H9 (cell line): ENCODE data around the gene DRD4. TPM values are rescaled to one million over a fixed set of nuclear protein-coding genes. Genes with fewer than 3 reads are reported as not detected.

Experiments
- DNase-seq: peaks from one replicate; pipeline ENCODE4 v3.0.0-alpha.2; 2017
- H2AFZ ChIP-seq: one replicate; pipeline ENCODE4 v1.6.1; 2013; ENCODE audit warnings: mild to moderate bottlenecking, low read length, control low read depth, moderate library complexity
- H2AK5ac ChIP-seq: 2 replicates; pipeline ENCODE4 v1.6.1; 2013; ENCODE audit warnings: low read length, control low read depth, mixed read lengths; ENCODE audit not compliant: insufficient read length
- H2BK120ac ChIP-seq: one replicate; pipeline ENCODE4 v1.6.1; 2013; ENCODE audit warnings: low read depth, mild to moderate bottlenecking, low read length, control low read depth, inconsistent platforms; ENCODE audit not compliant: poor library complexity, severe bottlenecking
- H2BK12ac ChIP-seq: 2 replicates; pipeline ENCODE4 v1.6.1; 2013; ENCODE audit warnings: low read length, control low read depth, mixed read lengths, low read depth; ENCODE audit not compliant: insufficient read length
- H2BK15ac ChIP-seq: 2 replicates; pipeline ENCODE4 v1.6.1; 2013; ENCODE audit warnings: low read depth, low read length, control low read depth
- H2BK20ac ChIP-seq: one replicate; pipeline ENCODE4 v1.6.1; 2013; ENCODE audit warnings: low read depth, mild to moderate bottlenecking, low read length, control low read depth, inconsistent platforms; ENCODE audit not compliant: poor library complexity, severe bottlenecking
- H2BK5ac ChIP-seq: 2 replicates; pipeline ENCODE4 v1.6.1; 2013; ENCODE audit warnings: low read length, control low read depth, mixed read lengths; ENCODE audit not compliant: insufficient read length
- H3K14ac ChIP-seq: 2 replicates; pipeline ENCODE4 v1.6.1; 2013; ENCODE audit warnings: low read length, control low read depth; ENCODE audit not compliant: insufficient read depth
- H3K18ac ChIP-seq: 2 replicates; pipeline ENCODE4 v1.6.1; 2013; ENCODE audit warnings: low read depth, mild to moderate bottlenecking, mixed read lengths, low read length, control low read depth; ENCODE audit not compliant: insufficient read length
- H3K23ac ChIP-seq: 2 replicates; pipeline ENCODE4 v1.6.1; 2013; ENCODE audit warnings: low read length, control low read depth, mixed read lengths, low read depth; ENCODE audit not compliant: insufficient read length
- H3K23me2 ChIP-seq: 2 replicates; pipeline ENCODE4 v1.6.1; 2013; ENCODE audit warnings: low read depth, mild to moderate bottlenecking, mixed read lengths, low read length, control low read depth; ENCODE audit not compliant: insufficient read length, poor library complexity, severe bottlenecking
- H3K27ac ChIP-seq: 2 replicates; pipeline ENCODE4 v1.5.1; 2013; ENCODE audit warnings: low read length, control low read depth, mixed read lengths, low read depth; ENCODE audit not compliant: insufficient read length
- H3K27me3 ChIP-seq: 2 replicates; pipeline ENCODE4 v1.6.1; 2013; ENCODE audit warnings: low read length, control low read depth, inconsistent platforms; ENCODE audit not compliant: insufficient read depth
- H3K4ac ChIP-seq: 2 replicates; pipeline ENCODE4 v1.6.1; 2013; ENCODE audit warnings: low read depth, mild to moderate bottlenecking, control low read depth, inconsistent platforms, low read length, moderate library complexity
- H3K4me1 ChIP-seq: 2 replicates; pipeline ENCODE4 v1.6.1; 2013; ENCODE audit warnings: low read length, control low read depth, inconsistent platforms; ENCODE audit not compliant: insufficient read depth
- H3K4me2 ChIP-seq: 2 replicates; pipeline ENCODE4 v1.6.1; 2013; ENCODE audit warnings: low read length, control low read depth, mixed read lengths; ENCODE audit not compliant: insufficient read length, insufficient read depth
- H3K56ac ChIP-seq: 2 replicates; pipeline ENCODE4 v1.6.1; 2013; ENCODE audit warnings: low read depth, mild to moderate bottlenecking, mixed read lengths, low read length, control low read depth; ENCODE audit not compliant: insufficient read length
- H3K79me1 ChIP-seq: 2 replicates; pipeline ENCODE4 v1.6.1; 2013; ENCODE audit warnings: low read depth, mild to moderate bottlenecking, moderate library complexity, low read length, control low read depth, inconsistent platforms; ENCODE audit not compliant: insufficient read depth, poor library complexity, severe bottlenecking
- H3K79me2 ChIP-seq: 2 replicates; pipeline ENCODE4 v1.6.1; 2013; ENCODE audit warnings: low read length, control low read depth, inconsistent platforms; ENCODE audit not compliant: insufficient read depth
- H3K9ac ChIP-seq: 2 replicates; pipeline ENCODE4 v1.6.1; 2013; ENCODE audit warnings: low read length, control low read depth, mixed read lengths; ENCODE audit not compliant: insufficient read length; ENCODE audit errors: extremely low read depth
- H3K9me3 ChIP-seq: one replicate; pipeline ENCODE4 v1.6.1; 2013; ENCODE audit warnings: low read depth, low read length, inconsistent platforms; ENCODE audit not compliant: control insufficient read depth
- H3T11ph ChIP-seq: one replicate; pipeline ENCODE4 v1.6.1; 2013; ENCODE audit warnings: mild to moderate bottlenecking, low read length, control low read depth, inconsistent platforms
- H4K20me1 ChIP-seq: one replicate; pipeline ENCODE4 v1.6.1; 2013; ENCODE audit not compliant: control insufficient read depth, insufficient read length, insufficient read depth
- H4K5ac ChIP-seq: 2 replicates; pipeline ENCODE4 v1.6.1; 2013; ENCODE audit warnings: low read depth, mild to moderate bottlenecking, mixed read lengths, low read length, control low read depth; ENCODE audit not compliant: insufficient read length
- H4K8ac ChIP-seq: replicated peaks from 2 replicates; pipeline ENCODE4 v1.6.1; 2013; ENCODE audit warnings: low read length, control low read depth, mixed read lengths, low read depth; ENCODE audit not compliant: insufficient read length
- H4K91ac ChIP-seq: 2 replicates; pipeline ENCODE4 v1.6.1; 2013; ENCODE audit warnings: low read depth, mild to moderate bottlenecking, moderate library complexity, mixed read lengths, low read length, control low read depth; ENCODE audit not compliant: insufficient read length
- H3K27ac Mint-ChIP-seq, 3 experiments: 2 replicates in 2 of 3; 3 replicates in 1 of 3; pipeline ENCODE4 v1.8.0; 2020 to 2021; ENCODE audit warnings: mixed read lengths in 3 of 3, mild to moderate bottlenecking in 1 of 3, moderate library complexity in 1 of 3
- H3K27me3 Mint-ChIP-seq: 2 replicates; pipeline ENCODE4 v1.8.0; 2021; ENCODE audit warnings: low read depth, mild to moderate bottlenecking, moderate library complexity, mixed read lengths
- H3K36me3 Mint-ChIP-seq, 3 experiments: 2 replicates in 2 of 3; 3 replicates in 1 of 3; pipeline ENCODE4 v1.8.0; 2020 to 2021; ENCODE audit warnings: low read depth in 3 of 3, mixed read lengths in 3 of 3; ENCODE audit not compliant: insufficient read depth in 1 of 3
- H3K4me1 Mint-ChIP-seq, 2 experiments: 2 replicates each; pipeline ENCODE4 v1.8.0; 2020; ENCODE audit warnings: mixed read lengths in 2 of 2
- H3K4me3 Mint-ChIP-seq, 2 experiments: 2 replicates in 1 of 2; 3 replicates in 1 of 2; pipeline ENCODE4 v1.8.0; 2020 to 2021; ENCODE audit warnings: mild to moderate bottlenecking in 2 of 2, mixed read lengths in 2 of 2, moderate library complexity in 1 of 2
- H3K9me3 Mint-ChIP-seq, 2 experiments: 2 replicates in 1 of 2; 3 replicates in 1 of 2; pipeline ENCODE4 v1.8.0; 2020; ENCODE audit warnings: mild to moderate bottlenecking in 2 of 2, mixed read lengths in 2 of 2, moderate library complexity in 1 of 2
- CTCF ChIP-seq: fragments of 200-600 bp; sonication (generic); conservative IDR thresholded peaks from 3 replicates; pipeline ENCODE4 v1.8.0; 2021; ENCODE audit warnings: antibody characterized with exemption, mild to moderate bottlenecking
- WGBS: extraction: QIAGEN DNeasy Blood & Tissue Kit; methylation state at CpG from one replicate; pipeline ENCODE4 v1.1.7; 2013; ENCODE audit warnings: missing lambda C conversion rate, low lambda C conversion rate, mixed read lengths; ENCODE audit not compliant: insufficient read length; ENCODE audit errors: extremely low coverage; 5-methylcytosine and 5-hydroxymethylcytosine counted together
- total RNA-seq: library from RNA; stranded (reverse); gene quantifications from 2 replicates; pipeline ENCODE4 v1.2.1, GENCODE V29; 2021

Gene DRD4
- total RNA-seq, 1 experiment from 2014 or later: 6.8 TPM

DNA sequence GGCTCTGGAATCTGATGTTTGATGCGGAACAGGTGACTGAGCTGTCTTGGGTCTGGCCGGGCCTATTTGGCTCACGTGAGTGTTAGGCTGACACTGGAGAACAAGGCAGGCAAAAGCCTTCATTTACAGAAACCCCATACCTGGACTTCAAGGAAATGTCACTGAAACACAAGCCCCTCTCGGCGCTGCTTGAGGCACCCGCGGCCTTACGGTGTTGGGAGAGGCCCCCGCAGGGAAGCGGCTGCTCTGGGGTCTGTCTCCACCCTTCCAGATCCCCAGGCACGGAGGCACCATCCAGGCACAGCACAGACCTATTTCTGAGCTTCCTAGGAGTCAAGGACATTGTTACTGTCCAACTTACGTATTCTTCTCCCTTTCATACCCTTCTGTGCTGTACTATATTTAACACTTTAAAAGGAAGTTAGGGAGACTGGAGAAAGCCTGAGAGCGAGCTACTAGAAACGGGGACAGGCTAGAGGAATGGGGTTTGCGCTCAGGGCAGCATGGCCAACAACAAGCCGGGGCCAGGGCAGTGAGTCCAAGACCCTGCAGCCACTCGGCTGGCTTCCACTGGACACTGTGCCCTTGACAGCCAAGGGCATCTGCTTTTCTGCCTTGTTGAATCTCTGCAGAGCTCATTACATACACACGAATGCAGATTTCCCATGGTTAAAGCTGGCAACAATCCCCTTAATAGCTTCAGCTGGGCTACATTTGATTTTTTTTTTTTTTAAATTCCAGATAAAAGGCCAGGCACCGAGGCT, 23.8 kb downstream of the DRD4 start:
- H4K5ac ChIP-seq: no peak overlapping the region
- H3K23ac ChIP-seq: no peak overlapping the region
- H3K27ac ChIP-seq: no peak overlapping the region
- H3K4ac ChIP-seq: no peak overlapping the region
- no peak overlapping the region for H2BK120ac ChIP-seq
- no peaks in the 10 kb centered on the region for H3K23me2 ChIP-seq
- no peak overlapping the region for H2BK20ac ChIP-seq
- H2AK5ac ChIP-seq: no peak overlapping the region
- H3K36me3 Mint-ChIP-seq: peaks cover 11 to 53% (median 33%) of the 10 kb centered on the region in 3 experiments; a peak in 6 of 7 replicates
- H3K4me1 ChIP-seq: no peaks in the 10 kb centered on the region
- H2BK12ac ChIP-seq: no peak overlapping the region
- no CpG with 5 or more reads among the region's 19 CpGs for WGBS
- no peaks in the 10 kb centered on the region for H3K27me3 Mint-ChIP-seq
- H3K56ac ChIP-seq: no peak overlapping the region
- no peaks in the 10 kb centered on the region for H3K9me3 Mint-ChIP-seq
- H3K4me3 Mint-ChIP-seq: no peak overlapping the region
- no peak for DNase-seq
- no peak overlapping the region for H2AFZ ChIP-seq
- no peaks in the 10 kb centered on the region for H3K79me2 ChIP-seq
- H2BK5ac ChIP-seq: no peak overlapping the region
- H4K91ac ChIP-seq: no peak overlapping the region
- no peaks in the 10 kb centered on the region for H3K27me3 ChIP-seq
- no peak overlapping the region for H3K14ac ChIP-seq
- H3T11ph ChIP-seq: no peak overlapping the region
- no peak overlapping the region for H3K4me2 ChIP-seq
- no peak for TF ChIP-seq CTCF
- no peak overlapping the region for H4K8ac ChIP-seq
- H3K27ac Mint-ChIP-seq: no peak overlapping the region
- H2BK15ac ChIP-seq: no peak overlapping the region
- H3K79me1 ChIP-seq: no peaks in the 10 kb centered on the region
- H3K4me1 Mint-ChIP-seq: 0 out of 4 replicates have a peak, but pooled peaks cover 0 to 3% of the 10 kb centered on the region in 2 experiments
- H3K18ac ChIP-seq: no peak overlapping the region
- H4K20me1 ChIP-seq: no peaks in the 10 kb centered on the region
- H3K9ac ChIP-seq: no peak overlapping the region
- no peaks in the 10 kb centered on the region for H3K9me3 ChIP-seq
